Naive thymus-derived CD8-positive, alpha-beta T cell (primary cell): ENCODE data around the gene RASA3. TPM values are rescaled to one million over a fixed set of nuclear protein-coding genes. Genes with fewer than 3 reads are reported as not detected.
"Not testable (repeated sequence)": the region's sequence is repeated elsewhere in the genome, so short reads cannot be mapped to it uniquely, and the experiment has no call there.

Source experiments
- ATAC-seq, 2 donors: fragments of 150-1000 bp; cut with Tn5 transposase in 1 of 2; sonication (Bioruptor Pico), chemical (Tn5 transposase) in 1 of 2; 1 replicate in 1 of 2; 2 replicates in 1 of 2; pipeline ENCODE4 v1.10.0; 2021; ENCODE audit warnings: mild to moderate bottlenecking in 2 of 2, moderate library complexity in 2 of 2
- POLR2A ChIA-PET: fragments of 350-600 bp; sonication (Branson Sonifier 250); formaldehyde crosslinking; loops from one replicate; lab custom pipeline; 2021; ENCODE audit warnings: antibody characterized with exemption; lab: Charles Lee
- DNase-seq, 10 donors: peaks; one replicate each; pipeline versions ENCODE4 v3.0.0 to v3.0.0-alpha.2; 2020 to 2022
- H3K27ac Mint-ChIP-seq, 10 donors: one replicate each; pipeline ENCODE4 v1.8.0; 2020 to 2022; ENCODE audit warnings: mild to moderate bottlenecking in 10 of 10, mixed read lengths in 10 of 10, moderate library complexity in 4 of 10, inconsistent platforms in 1 of 10
- H3K27me3 Mint-ChIP-seq, 5 donors: one replicate each; pipeline ENCODE4 v1.8.0; 2021 to 2022; ENCODE audit warnings: mixed read lengths in 5 of 5
- H3K36me3 Mint-ChIP-seq, 3 donors: one replicate each; pipeline ENCODE4 v1.8.0; 2020 to 2022; ENCODE audit warnings: mixed read lengths in 3 of 3, mild to moderate bottlenecking in 2 of 3, inconsistent platforms in 1 of 3
- H3K4me1 Mint-ChIP-seq, 4 donors: one replicate each; pipeline ENCODE4 v1.8.0; 2021 to 2022; ENCODE audit warnings: mixed read lengths in 4 of 4
- H3K4me3 Mint-ChIP-seq, 10 donors: one replicate each; pipeline ENCODE4 v1.8.0; 2020 to 2022; ENCODE audit warnings: mild to moderate bottlenecking in 10 of 10, mixed read lengths in 10 of 10, moderate library complexity in 6 of 10, inconsistent platforms in 1 of 10
- H3K9me3 Mint-ChIP-seq, 9 donors: one replicate each; pipeline ENCODE4 v1.8.0; 2020 to 2022; ENCODE audit warnings: mixed read lengths in 9 of 9, mild to moderate bottlenecking in 3 of 9, inconsistent platforms in 1 of 9, moderate library complexity in 1 of 9
- polyA plus RNA-seq, 3 donors: library from polyadenylated mRNA; unstranded; fragments of 300-500 nt; fragmentation: Illumina TruSeq; gene quantifications; one replicate each; pipeline ENCODE4 v1.2.3, GENCODE V29; 2021
- total RNA-seq, 8 experiments: library from RNA in 2 of 8; stranded (reverse) in 2 of 8; gene quantifications; one replicate each; pipeline ENCODE4 v1.2.3 and lab custom pipeline; 2021 to 2026

RASA3 gene
- total and polyA plus RNA-seq, 5 experiments from 2014 or later: 62.2 to 196 (median 169) TPM

DNA sequence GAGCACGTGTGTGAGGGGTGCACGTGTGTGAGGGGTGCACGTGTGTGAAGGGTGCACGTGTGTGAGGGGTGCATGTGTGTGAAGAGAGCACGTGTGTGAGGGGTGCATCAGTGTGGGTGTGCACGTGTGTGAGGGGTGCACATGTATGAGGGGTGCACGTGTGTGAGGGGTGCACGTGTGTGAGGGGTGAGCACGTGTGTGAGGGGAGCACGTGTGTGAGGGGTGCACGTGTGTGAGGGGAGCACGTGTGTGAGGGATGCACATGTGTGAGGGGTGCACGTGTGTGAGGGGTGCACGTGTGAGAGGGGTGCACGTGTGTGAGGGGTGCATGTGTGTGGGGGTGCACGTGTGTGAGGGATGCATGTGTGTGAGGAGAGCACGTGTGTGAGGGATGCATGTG, 15.7 kb downstream of the RASA3 start:
- ATAC-seq: no peak
- POLR2A ChIA-PET: no interaction called here
- Mint-ChIP-seq H3K4me1 (peaks cover 44 to 79% (median 78%) of the 10 kb centered on the region in 4 donors), H3K36me3 (peaks cover 0 to 37% (median 13%) of the 10 kb centered on the region in 3 donors), H3K4me3 (peak overlapping the region in 5 of 10 donors; percentile 14 to 80 (median 22)), H3K27ac (peak overlapping the region in 5 of 10 donors; percentile 70 to 94 (median 87)), H3K9me3 (no peaks in the 10 kb centered on the region), H3K27me3 (peaks cover 0 to 1% (median 0%) of the 10 kb centered on the region in 5 donors)
- DNase-seq: peak in 3 of 10 donors; percentile 0 to 49 (median 7)

DNA sequence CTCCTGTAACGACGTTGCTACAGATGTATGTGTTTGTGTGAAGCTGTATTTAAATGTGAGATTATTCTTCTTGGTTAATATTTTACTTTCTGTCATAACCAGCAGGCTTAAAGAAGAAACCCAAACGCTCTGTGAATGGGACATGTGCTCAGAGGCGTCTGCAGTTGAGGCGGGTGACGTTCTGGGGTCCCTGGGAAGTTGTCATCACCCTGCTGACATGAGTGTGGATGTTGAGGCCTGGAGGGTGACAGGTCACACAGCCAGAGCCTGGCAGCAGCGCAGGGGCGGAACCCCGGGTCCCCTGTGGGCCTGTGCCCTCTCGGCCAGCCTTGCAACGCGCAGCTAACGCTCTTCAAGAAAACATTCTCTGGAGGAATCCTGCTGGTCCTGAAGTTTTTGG, 16.6 kb downstream of the RASA3 start:
- H3K4me3 Mint-ChIP-seq: peak overlapping the region; percentile 45 to 87 (median 66)
- H3K36me3 Mint-ChIP-seq: peaks cover 0 to 38% (median 11%) of the 10 kb centered on the region in 3 donors
- H3K27me3 Mint-ChIP-seq: peaks cover 0 to 1% (median 0%) of the 10 kb centered on the region in 5 donors
- ATAC-seq (peak in 1 of 2 donors; percentile 13), DNase-seq (peak in 2 of 10 donors; percentile 0 to 38)
- peak overlapping the region; percentile 89 to 97 (median 94) for H3K27ac Mint-ChIP-seq
- no peaks in the 10 kb centered on the region for H3K9me3 Mint-ChIP-seq
- peaks cover 41 to 74% (median 72%) of the 10 kb centered on the region in 4 donors for H3K4me1 Mint-ChIP-seq
- POLR2A ChIA-PET: interaction anchor here (2.6 to 11.0 kb wide), 2 partner anchors 11 to 32 kb away, joined by 11 to 207 read pairs; partner anchors contain the start of gene RASA3

DNA sequence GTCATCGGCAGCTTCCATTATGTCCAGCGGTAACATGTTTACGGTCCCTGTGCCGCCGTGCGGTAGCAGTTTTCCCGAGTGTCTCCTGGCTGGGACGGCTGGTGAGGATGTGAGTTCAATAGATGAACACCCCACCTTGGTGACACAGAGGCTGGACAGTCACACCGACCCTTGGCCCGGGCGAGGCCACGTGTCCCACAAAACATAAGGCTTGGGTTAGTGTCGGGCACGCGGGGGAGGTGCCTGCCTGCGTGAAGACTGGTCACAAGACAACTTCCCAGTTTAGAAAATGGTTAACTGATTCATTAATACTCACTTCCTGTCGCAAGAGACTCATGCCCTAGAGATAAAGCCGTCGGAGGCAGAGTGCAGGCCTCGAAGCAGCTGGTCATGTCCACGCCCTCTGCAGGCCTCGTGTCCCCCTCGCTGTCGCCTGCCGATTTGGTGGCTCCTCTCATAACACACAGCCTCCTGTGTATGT, 17.2 kb downstream of the RASA3 start:
- Mint-ChIP-seq H3K36me3 (peaks cover 0 to 35% (median 11%) of the 10 kb centered on the region in 3 donors), H3K4me1 (peaks cover 42 to 74% (median 73%) of the 10 kb centered on the region in 4 donors), H3K27ac (peak overlapping the region; percentile 89 to 97 (median 94)), H3K27me3 (peaks cover 0 to 1% (median 0%) of the 10 kb centered on the region in 5 donors), H3K9me3 (no peaks in the 10 kb centered on the region), H3K4me3 (peak overlapping the region; percentile 45 to 87 (median 66))
- ATAC-seq (no peak), DNase-seq (peak in 3 of 10 donors; percentile 1 to 55 (median 22))
- POLR2A ChIA-PET: interaction anchor here (0.6 to 11.0 kb wide), 4 partner anchors 12 to 47 kb away, joined by 3 to 207 read pairs (median 8); partner anchors contain the start of gene RASA3

DNA sequence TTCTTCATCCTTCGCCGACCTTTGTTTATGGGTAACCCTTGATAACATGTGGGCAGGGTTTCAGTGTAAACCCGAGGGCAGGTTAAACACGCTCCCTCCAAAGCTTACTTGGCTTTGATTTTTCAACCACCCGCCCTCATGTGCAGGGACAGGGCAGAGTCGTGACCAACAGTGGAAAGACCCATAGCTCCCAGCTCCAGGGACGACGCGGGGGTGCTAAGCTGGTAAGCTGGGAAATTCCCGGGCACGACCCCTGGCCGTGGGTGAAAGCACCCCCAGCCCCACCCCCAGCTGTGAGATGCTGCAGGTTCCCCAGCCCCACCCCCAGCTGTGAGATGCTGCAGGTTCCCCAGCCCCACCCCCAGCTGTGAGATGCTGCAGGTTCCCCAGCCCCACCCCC, 17.8 kb downstream of the RASA3 start:
- not testable (repeated sequence) for H3K27me3 Mint-ChIP-seq, ATAC-seq, H3K9me3 Mint-ChIP-seq
- peak in 2 of 10 donors; percentile 16 to 27 for DNase-seq
- Mint-ChIP-seq H3K4me1 (peaks cover 44 to 80% (median 77%) of the 10 kb centered on the region in 4 donors), H3K4me3 (peak overlapping the region; percentile 9 to 87 (median 73)), H3K27ac (peak overlapping the region; percentile 66 to 95 (median 93)), H3K36me3 (peaks cover 0 to 35% (median 11%) of the 10 kb centered on the region in 3 donors)
- POLR2A ChIA-PET: interaction anchor here (0.8 to 11.0 kb wide), 6 partner anchors 12 to 49 kb away, joined by 3 to 207 read pairs (median 8); partner anchors contain the start of gene RASA3

DNA sequence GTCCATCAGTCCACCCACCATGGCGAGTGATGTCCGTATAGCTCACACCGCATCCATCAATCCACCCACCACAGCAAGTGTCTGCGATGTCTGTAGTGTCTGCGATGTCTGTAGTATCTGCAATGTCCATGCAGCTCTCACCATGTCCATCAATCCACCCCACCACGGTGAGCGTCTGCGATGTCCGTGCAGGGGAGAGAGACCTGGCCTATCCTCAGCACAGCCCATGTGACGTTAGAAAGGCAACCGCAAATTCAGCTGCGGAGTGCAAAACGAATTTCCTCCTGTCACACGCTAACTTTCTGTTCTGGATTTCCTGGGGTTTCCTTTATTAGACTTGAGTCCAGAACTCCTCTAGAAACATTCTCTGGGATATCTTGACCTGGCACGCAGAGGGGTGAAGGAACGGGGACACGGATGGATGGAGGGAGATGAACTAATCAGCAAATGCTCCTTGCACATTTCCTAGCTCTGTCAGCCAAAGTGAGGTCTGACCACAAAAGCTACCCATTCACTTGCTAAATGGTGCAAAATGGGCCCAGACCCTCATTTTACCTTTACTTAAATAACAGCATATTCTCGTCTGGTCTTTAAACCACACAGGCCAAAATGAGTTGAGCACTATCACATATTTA, 18.3 kb downstream of the RASA3 start:
- peak overlapping the region; percentile 66 to 95 (median 93) for H3K27ac Mint-ChIP-seq
- peak in 3 of 10 donors; percentile 0 to 51 (median 17) for DNase-seq
- H3K27me3 Mint-ChIP-seq: peaks cover 0 to 1% (median 0%) of the 10 kb centered on the region in 5 donors
- H3K4me1 Mint-ChIP-seq: peaks cover 47 to 83% (median 78%) of the 10 kb centered on the region in 4 donors
- no peak for ATAC-seq
- POLR2A ChIA-PET: interaction anchor here (0.8 to 11.0 kb wide), 8 partner anchors 13 to 121 kb away, joined by 3 to 207 read pairs (median 4); partner anchors contain the start of gene RASA3
- no peaks in the 10 kb centered on the region for H3K9me3 Mint-ChIP-seq
- peaks cover 0 to 39% (median 11%) of the 10 kb centered on the region in 3 donors for H3K36me3 Mint-ChIP-seq
- peak overlapping the region; percentile 9 to 87 (median 73) for H3K4me3 Mint-ChIP-seq

DNA sequence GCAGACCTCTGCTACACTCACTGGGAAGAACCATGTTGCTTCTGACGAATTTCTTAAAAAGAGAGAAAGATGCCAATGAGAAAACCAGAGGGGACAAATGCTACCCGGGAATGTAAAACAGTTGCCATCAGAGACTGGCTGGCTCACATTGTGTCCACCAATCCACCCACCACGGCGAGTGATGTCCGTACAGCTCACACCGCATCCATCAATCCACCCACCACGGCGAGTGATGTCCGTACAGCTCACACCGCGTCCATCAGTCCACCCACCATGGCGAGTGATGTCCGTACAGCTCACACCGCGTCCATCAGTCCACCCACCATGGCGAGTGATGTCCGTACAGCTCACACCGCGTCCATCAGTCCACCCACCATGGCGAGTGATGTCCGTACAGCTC, 19.0 kb downstream of the RASA3 start:
- DNase-seq: peak in 1 of 10 donors; percentile 6
- H3K36me3 Mint-ChIP-seq: peaks cover 0 to 41% (median 14%) of the 10 kb centered on the region in 3 donors
- peak overlapping the region; percentile 83 to 95 (median 90) for H3K27ac Mint-ChIP-seq
- H3K9me3 Mint-ChIP-seq, ATAC-seq, H3K27me3 Mint-ChIP-seq: not testable (repeated sequence)
- peak overlapping the region in 7 of 10 donors; percentile 39 to 84 (median 66) for H3K4me3 Mint-ChIP-seq
- POLR2A ChIA-PET: interaction anchor here (1.3 to 11.0 kb wide), 7 partner anchors 13 to 122 kb away, joined by 3 to 207 read pairs (median 11); partner anchors contain the start of gene RASA3
- peaks cover 45 to 83% (median 78%) of the 10 kb centered on the region in 4 donors for H3K4me1 Mint-ChIP-seq

DNA sequence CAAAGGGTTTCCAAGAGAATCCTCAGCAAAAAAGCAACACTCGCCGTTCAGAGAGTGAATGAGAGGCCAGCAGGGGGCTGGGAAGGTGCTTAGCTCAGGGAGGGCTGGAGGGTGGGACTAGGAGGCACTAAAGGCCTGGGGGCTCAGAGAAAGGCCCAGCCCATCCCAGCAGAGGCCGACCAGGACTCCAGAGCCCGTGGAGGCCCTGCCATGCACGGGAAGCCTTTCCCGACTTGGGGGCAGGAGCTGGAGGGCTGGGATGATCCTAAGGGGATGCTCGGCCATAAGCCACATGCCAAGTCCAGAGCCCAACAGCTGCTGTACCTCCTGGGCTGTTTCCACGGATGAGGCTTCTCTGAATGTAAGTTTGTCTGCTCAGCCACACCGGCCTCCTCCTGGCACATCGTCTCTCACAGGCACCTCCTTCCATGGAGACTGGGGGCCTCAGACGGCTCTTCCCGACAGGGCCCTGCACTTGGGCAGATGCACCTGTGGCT, 19.5 kb downstream of the RASA3 start:
- ATAC-seq (no peak), DNase-seq (peak in 2 of 10 donors; percentile 17 to 37)
- peaks cover 0 to 1% (median 0%) of the 10 kb centered on the region in 5 donors for H3K27me3 Mint-ChIP-seq
- peak overlapping the region in 9 of 10 donors; percentile 16 to 84 (median 66) for H3K4me3 Mint-ChIP-seq
- no peaks in the 10 kb centered on the region for H3K9me3 Mint-ChIP-seq
- peak overlapping the region; percentile 83 to 95 (median 90) for H3K27ac Mint-ChIP-seq
- peaks cover 0 to 45% (median 15%) of the 10 kb centered on the region in 3 donors for H3K36me3 Mint-ChIP-seq
- POLR2A ChIA-PET: interaction anchor here (1.1 to 11.0 kb wide), 8 partner anchors 14 to 122 kb away, joined by 3 to 207 read pairs (median 4); partner anchors contain the start of gene RASA3
- peaks cover 45 to 83% (median 78%) of the 10 kb centered on the region in 4 donors for H3K4me1 Mint-ChIP-seq

DNA sequence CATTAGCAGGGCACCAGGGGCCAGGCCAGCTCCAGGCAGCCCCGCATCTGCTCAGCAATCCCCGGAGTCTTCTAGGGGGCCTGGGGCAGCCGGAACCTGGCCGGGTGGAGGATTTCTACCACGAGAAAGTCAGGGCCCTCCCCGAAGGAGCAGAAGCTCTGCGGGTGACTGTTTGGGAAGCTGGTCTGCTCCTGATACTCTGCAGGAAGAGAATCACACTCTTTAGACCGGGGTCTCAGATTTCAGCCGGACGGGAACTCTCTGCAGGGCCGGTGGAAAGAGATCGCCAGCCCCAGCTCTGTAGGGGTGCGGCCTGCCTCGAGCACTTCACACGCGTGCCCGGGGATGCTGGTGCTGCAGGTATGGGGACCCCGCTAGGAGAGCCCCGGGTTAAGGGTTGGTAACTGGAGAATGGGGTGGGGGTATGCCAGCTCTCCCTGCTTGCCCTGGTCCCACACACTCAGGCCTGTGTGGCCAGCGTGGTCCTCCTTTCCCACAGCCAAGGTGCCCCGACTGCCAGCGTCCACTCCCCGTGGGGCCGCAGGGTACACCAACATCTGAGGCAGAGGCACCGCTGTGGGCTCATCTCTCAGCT, 20.1 kb downstream of the RASA3 start:
- ATAC-seq (no peak), DNase-seq (peak in 2 of 10 donors; percentile 13 to 50)
- POLR2A ChIA-PET: interaction anchor here (1.1 to 11.0 kb wide), 10 partner anchors 14 to 115 kb away, joined by 3 to 207 read pairs (median 14); partner anchors contain the start of gene RASA3
- Mint-ChIP-seq H3K4me1 (peaks cover 42 to 83% (median 78%) of the 10 kb centered on the region in 4 donors), H3K27me3 (peaks cover 0 to 1% (median 0%) of the 10 kb centered on the region in 5 donors), H3K36me3 (peaks cover 0 to 44% (median 15%) of the 10 kb centered on the region in 3 donors), H3K4me3 (peak overlapping the region in 9 of 10 donors; percentile 16 to 70 (median 58)), H3K9me3 (no peaks in the 10 kb centered on the region), H3K27ac (peak overlapping the region; percentile 82 to 95 (median 86))

DNA sequence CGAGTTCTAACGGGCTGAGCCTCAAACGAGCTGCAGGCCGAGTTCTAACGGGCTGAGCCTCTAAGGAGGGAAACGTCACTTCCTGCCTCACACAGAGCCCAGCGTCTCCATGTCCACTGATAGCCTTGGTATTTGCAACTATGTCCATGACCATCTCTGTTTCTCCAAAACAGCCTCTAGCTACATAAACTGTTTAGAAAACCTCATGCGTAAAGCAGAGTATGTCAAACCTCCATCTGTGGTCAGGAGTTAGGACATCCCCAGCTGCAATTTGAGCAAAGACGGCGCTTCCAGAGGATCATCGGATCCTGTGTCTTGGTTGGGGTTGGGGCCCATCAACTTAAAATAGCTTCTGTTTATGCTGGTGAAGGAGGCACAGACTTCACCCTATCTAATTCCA, 20.8 kb downstream of the RASA3 start:
- Mint-ChIP-seq H3K36me3 (peaks cover 0 to 48% (median 15%) of the 10 kb centered on the region in 3 donors), H3K9me3 (no peaks in the 10 kb centered on the region), H3K4me1 (peaks cover 44 to 84% (median 81%) of the 10 kb centered on the region in 4 donors), H3K4me3 (peak overlapping the region in 9 of 10 donors; percentile 49 to 70 (median 58)), H3K27ac (peak overlapping the region; percentile 82 to 95 (median 86)), H3K27me3 (peaks cover 0 to 1% (median 0%) of the 10 kb centered on the region in 5 donors)
- POLR2A ChIA-PET: interaction anchor here (0.7 to 11.0 kb wide), 13 partner anchors 15 to 368 kb away, joined by 3 to 207 read pairs (median 5); partner anchors contain the start of gene RASA3
- peak in 2 of 10 donors; percentile 42 to 62 for DNase-seq
- peak in 1 of 2 donors; percentile 15 for ATAC-seq

DNA sequence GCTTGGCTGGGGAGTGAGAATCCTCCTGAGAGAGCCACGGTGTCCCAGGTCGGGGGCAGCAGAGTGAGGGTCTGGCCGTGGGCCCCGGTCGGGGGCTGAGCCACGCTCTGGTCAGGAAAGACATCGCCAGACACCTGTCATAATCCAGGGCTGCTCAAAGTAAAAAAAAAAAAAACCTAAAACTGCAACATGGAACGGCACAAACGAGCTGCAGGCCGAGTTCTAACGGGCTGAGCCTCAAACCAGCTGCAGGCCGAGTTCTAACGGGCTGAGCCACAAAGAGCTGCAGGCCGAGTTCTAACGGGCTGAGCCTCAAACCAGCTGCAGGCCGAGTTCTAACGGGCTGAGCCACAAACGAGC, 21.6 kb downstream of the RASA3 start:
- Mint-ChIP-seq H3K4me1 (peaks cover 46 to 86% (median 82%) of the 10 kb centered on the region in 4 donors), H3K4me3 (peak overlapping the region; percentile 78 to 92 (median 86)), H3K36me3 (peaks cover 0 to 50% (median 15%) of the 10 kb centered on the region in 3 donors), H3K27ac (peak overlapping the region; percentile 95 to 99 (median 98))
- ATAC-seq: peak in 1 of 2 donors; percentile 35
- DNase-seq, H3K9me3 Mint-ChIP-seq, H3K27me3 Mint-ChIP-seq: not testable (repeated sequence)
- POLR2A ChIA-PET: interaction anchor here (0.6 to 11.0 kb wide), 23 partner anchors 11 to 368 kb away, joined by 3 to 207 read pairs (median 4); partner anchors contain the start of gene RASA3

DNA sequence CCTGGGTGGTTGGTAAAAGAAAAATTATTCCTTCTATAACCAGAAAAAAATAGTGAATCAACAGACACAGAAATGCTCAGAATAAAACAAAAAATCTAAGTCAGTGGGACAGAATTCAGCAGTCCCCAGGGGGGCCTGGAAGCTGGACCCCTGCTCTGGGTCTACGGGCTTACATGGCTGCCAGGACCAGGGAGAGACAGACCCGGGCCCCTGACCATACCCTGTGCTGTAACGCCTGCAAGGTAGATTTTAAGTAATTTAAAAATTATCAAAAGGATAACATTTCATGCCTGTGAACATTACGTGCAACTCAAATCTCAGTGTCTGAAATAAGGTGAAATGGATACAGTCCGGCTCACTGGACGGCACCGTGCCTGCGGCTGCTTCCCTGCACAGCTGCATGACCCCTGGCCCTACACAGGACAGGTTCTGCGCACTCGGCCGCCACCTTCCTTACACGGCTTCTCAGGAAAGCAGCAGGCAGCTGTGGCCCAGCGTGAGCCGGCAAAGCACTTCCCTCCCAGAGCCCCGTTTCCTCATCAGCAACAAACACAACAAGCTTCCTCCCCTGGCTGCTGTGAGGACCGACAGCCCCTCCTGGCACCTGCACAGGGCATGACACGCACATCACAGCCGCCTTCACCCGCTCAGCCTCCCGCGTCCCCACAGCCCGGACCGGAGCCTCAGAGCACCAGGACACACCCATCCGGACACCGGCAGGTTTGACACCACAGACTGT, 22.2 kb downstream of the RASA3 start:
- ATAC-seq (peak; percentile 82 to 87), DNase-seq (peak; percentile 64 to 92 (median 83))
- POLR2A ChIA-PET: interaction anchor here (0.6 to 11.0 kb wide), 24 partner anchors 10 to 479 kb away, joined by 3 to 207 read pairs (median 4); partner anchors contain the start of genes RASA3 and UPF3A
- peak overlapping the region; percentile 95 to 99 (median 98) for H3K27ac Mint-ChIP-seq
- H3K4me1 Mint-ChIP-seq: peaks cover 43 to 86% (median 82%) of the 10 kb centered on the region in 4 donors
- no peaks in the 10 kb centered on the region for H3K9me3 Mint-ChIP-seq
- peaks cover 0 to 50% (median 10%) of the 10 kb centered on the region in 3 donors for H3K36me3 Mint-ChIP-seq
- H3K27me3 Mint-ChIP-seq: peaks cover 0 to 1% (median 0%) of the 10 kb centered on the region in 5 donors
- peak overlapping the region; percentile 78 to 92 (median 86) for H3K4me3 Mint-ChIP-seq
